Memory B cell (primary cell): ENCODE measurements around the gene GLP1R.

Experiments used
- ATAC-seq: fragments of 150-1000 bp; cut with Tn5 transposase; 2 replicates; pipeline ENCODE4 v1.10.0; 2021; ENCODE audit warnings: low read depth, mild to moderate bottlenecking, moderate library complexity
- DNase-seq, 2 donors: peaks; one replicate each; pipeline ENCODE4 v3.0.0; 2022; ENCODE audit warnings: low spot score in 2 of 2
- H3K27ac Mint-ChIP-seq: one replicate; pipeline ENCODE4 v1.8.0; 2022; ENCODE audit warnings: mild to moderate bottlenecking, moderate library complexity, mixed read lengths
- H3K27me3 Mint-ChIP-seq: one replicate; pipeline ENCODE4 v1.8.0; 2022; ENCODE audit warnings: mixed read lengths
- H3K36me3 Mint-ChIP-seq: one replicate; pipeline ENCODE4 v1.8.0; 2022; ENCODE audit warnings: mild to moderate bottlenecking, mixed read lengths
- H3K4me1 Mint-ChIP-seq: one replicate; pipeline ENCODE4 v1.8.0; 2022; ENCODE audit warnings: mixed read lengths
- H3K4me3 Mint-ChIP-seq: one replicate; pipeline ENCODE4 v1.8.0; 2022; ENCODE audit warnings: mild to moderate bottlenecking, moderate library complexity, mixed read lengths
- H3K9me3 Mint-ChIP-seq: one replicate; pipeline ENCODE4 v1.8.0; 2022; ENCODE audit warnings: mixed read lengths

Gene GLP1R

DNA sequence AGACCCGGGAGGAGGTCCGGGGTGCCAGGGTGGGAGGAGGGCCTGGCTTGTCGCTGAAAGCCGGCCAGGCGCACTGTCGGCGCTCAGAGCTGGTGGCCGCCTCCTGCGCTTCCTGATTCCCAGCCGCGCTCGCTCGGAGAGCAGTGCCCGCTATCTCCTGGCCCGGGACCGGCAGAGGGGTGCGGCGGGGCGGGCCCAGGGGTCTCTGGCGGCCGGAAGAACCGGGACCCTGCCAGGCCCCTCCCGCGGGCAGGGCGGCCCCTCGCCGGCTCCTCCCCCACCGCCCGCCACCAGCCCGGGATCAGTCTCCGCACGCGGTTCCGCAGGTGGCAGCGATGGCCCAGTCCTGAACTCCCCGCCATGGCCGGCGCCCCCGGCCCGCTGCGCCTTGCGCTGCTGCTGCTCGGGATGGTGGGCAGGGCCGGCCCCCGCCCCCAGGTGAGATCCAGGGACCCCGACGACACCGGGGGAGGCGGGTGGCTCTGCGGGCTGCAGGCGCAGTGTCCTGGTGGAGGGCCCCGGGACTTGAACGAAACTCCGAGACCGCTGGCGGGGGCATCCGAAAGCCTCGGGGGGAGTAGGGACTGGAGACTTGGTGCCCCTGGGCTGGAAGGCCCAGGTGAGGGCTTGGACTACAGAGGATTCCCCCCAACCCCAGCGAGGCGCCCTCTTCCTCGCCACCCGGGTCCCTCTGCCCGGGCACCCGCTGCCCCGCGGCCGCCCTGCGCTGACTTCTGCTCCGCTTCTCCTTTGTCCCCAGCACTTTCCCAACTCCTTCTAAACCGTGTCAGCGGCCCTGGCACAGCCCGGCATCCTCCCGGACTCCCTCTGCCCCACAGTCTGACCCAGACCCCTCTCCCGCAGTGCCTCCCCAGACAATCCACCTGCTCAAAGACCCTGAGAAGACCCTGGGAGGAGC is at the start of gene GLP1R:
Gene GLP1R (plus strand): TSS at position 301 of the 919 bp plus-strand sequence. CDS start 60 bp downstream, at position 361.
- Mint-ChIP-seq H3K4me1 (peaks cover 5% of the 10 kb centered on the region), H3K36me3 (no peaks in the 10 kb centered on the region), H3K9me3 (no peaks in the 10 kb centered on the region), H3K27ac (no peak within 1 kb of the TSS), H3K27me3 (peaks cover 25% of the 10 kb centered on the region), H3K4me3 (peak within 1 kb of the TSS; percentile 70)
- ATAC-seq (no peak), DNase-seq (no peak)

- no peak overlapping the region for H3K27ac Mint-ChIP-seq
- H3K4me1 Mint-ChIP-seq = no peaks in the 10 kb centered on the region
- no peak overlapping the region for H3K4me3 Mint-ChIP-seq
- DNase-seq (no peak), ATAC-seq (no peak)
- H3K36me3 Mint-ChIP-seq = peaks cover 2% of the 10 kb centered on the region
- peaks cover 17% of the 10 kb centered on the region for H3K27me3 Mint-ChIP-seq
- peaks cover 2% of the 10 kb centered on the region for H3K9me3 Mint-ChIP-seq
Observed at GRCh38 chr6:39003072-39003471, 45.5 kb upstream of the GLP1R start.

GRCh38 chr6:39003492-39003891 is 45.1 kb upstream of the GLP1R start:
- Mint-ChIP-seq H3K27me3 (peaks cover 17% of the 10 kb centered on the region), H3K4me3 (no peak overlapping the region), H3K9me3 (peaks cover 2% of the 10 kb centered on the region), H3K36me3 (peaks cover 2% of the 10 kb centered on the region), H3K27ac (no peak overlapping the region), H3K4me1 (no peaks in the 10 kb centered on the region)
- ATAC-seq (no peak), DNase-seq (no peak)

DNA sequence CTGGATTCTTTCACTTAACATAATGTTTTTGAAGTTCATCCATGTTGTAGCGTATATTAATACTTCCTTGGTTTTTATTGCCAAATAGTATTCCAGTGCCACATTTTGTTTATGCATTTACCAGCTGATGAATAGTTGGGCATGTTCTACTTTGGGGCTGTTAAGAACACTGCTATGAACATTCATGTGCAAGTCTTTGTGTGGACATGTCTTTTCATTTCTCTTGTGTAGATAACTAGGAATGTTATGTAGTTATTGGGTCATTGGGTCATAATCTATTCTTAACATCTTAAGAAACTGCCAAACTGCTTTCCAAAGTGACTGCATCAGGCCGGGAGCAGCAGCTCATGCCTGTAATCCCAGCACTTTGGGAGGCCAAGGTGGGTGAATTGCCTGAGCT is 43.8 kb upstream of the GLP1R start:
- no peaks in the 10 kb centered on the region for H3K4me1 Mint-ChIP-seq
- ATAC-seq (no peak), DNase-seq (no peak)
- H3K27me3 Mint-ChIP-seq = peaks cover 15% of the 10 kb centered on the region
- peaks cover 2% of the 10 kb centered on the region for H3K9me3 Mint-ChIP-seq
- H3K4me3 Mint-ChIP-seq = no peak overlapping the region
- no peak overlapping the region for H3K27ac Mint-ChIP-seq
- H3K36me3 Mint-ChIP-seq = peaks cover 2% of the 10 kb centered on the region

- H3K36me3 Mint-ChIP-seq = peaks cover 2% of the 10 kb centered on the region
- H3K4me1 Mint-ChIP-seq = no peaks in the 10 kb centered on the region
- ATAC-seq = no peak
- no peak overlapping the region for H3K27ac Mint-ChIP-seq
- no peak for DNase-seq
- H3K9me3 Mint-ChIP-seq = peaks cover 2% of the 10 kb centered on the region
- no peak overlapping the region for H3K4me3 Mint-ChIP-seq
- peaks cover 11% of the 10 kb centered on the region for H3K27me3 Mint-ChIP-seq
Observed at GRCh38 chr6:39005774-39006173, 42.8 kb upstream of the GLP1R start.

DNA sequence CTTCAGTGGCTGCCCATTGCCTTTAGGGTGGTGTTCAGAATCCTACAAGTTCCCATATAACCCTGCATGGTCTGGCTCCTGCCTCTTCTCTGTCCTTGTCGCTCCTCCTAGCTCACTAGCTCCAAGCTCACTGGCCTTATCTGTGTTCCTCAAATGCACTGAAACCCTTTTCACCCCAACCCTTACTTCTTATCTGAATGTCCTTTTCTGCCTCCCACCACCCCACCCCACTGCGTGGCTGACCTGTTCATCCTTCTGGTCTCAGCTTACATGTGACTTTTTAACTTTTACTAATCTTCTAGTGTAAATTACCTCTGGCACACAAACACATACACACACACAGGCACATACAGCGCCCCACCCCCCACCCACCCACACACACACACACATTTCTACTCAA is 41.0 kb upstream of the GLP1R start:
- ATAC-seq (no peak), DNase-seq (no peak)
- peaks cover 2% of the 10 kb centered on the region for H3K27me3 Mint-ChIP-seq
- no peak overlapping the region for H3K27ac Mint-ChIP-seq
- no peaks in the 10 kb centered on the region for H3K4me1 Mint-ChIP-seq
- peaks cover 2% of the 10 kb centered on the region for H3K9me3 Mint-ChIP-seq
- H3K36me3 Mint-ChIP-seq = peaks cover 2% of the 10 kb centered on the region
- no peak overlapping the region for H3K4me3 Mint-ChIP-seq

GRCh38 chr6:39008737-39009136 is 39.8 kb upstream of the GLP1R start:
- Mint-ChIP-seq H3K9me3 (peaks cover 2% of the 10 kb centered on the region), H3K27me3 (peaks cover 2% of the 10 kb centered on the region), H3K36me3 (peaks cover 2% of the 10 kb centered on the region), H3K4me1 (no peaks in the 10 kb centered on the region), H3K4me3 (no peak overlapping the region), H3K27ac (no peak overlapping the region)
- DNase-seq (no peak), ATAC-seq (no peak)

GRCh38 chr6:39009476-39009875 is 39.1 kb upstream of the GLP1R start:
- H3K27ac Mint-ChIP-seq = no peak overlapping the region
- H3K4me3 Mint-ChIP-seq = no peak overlapping the region
- peaks cover 4% of the 10 kb centered on the region for H3K9me3 Mint-ChIP-seq
- ATAC-seq (no peak), DNase-seq (no peak)
- H3K27me3 Mint-ChIP-seq = peaks cover 2% of the 10 kb centered on the region
- peaks cover 2% of the 10 kb centered on the region for H3K36me3 Mint-ChIP-seq
- H3K4me1 Mint-ChIP-seq = no peaks in the 10 kb centered on the region

- Mint-ChIP-seq H3K36me3 (peaks cover 4% of the 10 kb centered on the region), H3K4me3 (no peak overlapping the region), H3K4me1 (no peaks in the 10 kb centered on the region), H3K9me3 (peaks cover 4% of the 10 kb centered on the region), H3K27ac (no peak overlapping the region), H3K27me3 (no peaks in the 10 kb centered on the region)
- ATAC-seq (no peak), DNase-seq (no peak)
Observed at GRCh38 chr6:39016839-39017546, 31.6 kb upstream of the GLP1R start.

DNA sequence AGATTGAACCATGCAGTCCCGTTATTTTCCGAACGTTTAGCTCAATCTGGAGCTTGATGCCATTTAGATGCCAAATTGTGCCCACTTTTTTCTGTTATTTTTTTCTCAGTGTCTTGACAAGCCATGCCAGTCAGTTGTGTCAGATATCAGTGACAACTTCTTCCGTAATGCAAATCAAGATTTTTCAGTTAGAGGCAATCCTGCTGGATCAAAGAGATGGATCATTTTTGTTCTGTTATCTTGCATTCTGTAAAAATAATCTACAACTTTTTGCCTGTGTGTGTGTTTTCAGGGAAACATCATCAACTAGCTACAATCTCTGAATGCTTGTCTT is 31.1 kb upstream of the GLP1R start:
- peaks cover 4% of the 10 kb centered on the region for H3K36me3 Mint-ChIP-seq
- no peaks in the 10 kb centered on the region for H3K27me3 Mint-ChIP-seq
- DNase-seq (no peak), ATAC-seq (no peak)
- no peaks in the 10 kb centered on the region for H3K4me1 Mint-ChIP-seq
- H3K4me3 Mint-ChIP-seq = no peak overlapping the region
- H3K27ac Mint-ChIP-seq = no peak overlapping the region
- peaks cover 4% of the 10 kb centered on the region for H3K9me3 Mint-ChIP-seq

DNA sequence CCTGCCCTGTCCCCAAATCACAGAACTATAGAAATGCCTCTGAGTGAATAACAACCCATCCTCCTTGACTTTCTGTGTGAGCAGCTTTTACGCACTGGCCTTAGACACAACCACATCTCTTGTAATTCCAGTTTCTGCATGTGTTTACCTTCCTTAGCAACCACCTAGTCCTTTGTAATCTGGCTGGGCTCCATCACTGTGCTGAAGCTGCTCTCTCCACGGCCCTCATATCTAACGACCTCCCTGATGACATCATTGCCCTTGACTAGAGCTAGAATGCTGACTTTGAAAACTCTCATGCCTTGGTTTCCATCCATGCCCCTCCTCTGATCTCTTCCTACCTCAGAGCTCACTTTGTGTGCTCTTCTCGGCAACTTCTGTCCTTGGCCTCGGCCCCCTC is 30.5 kb upstream of the GLP1R start:
- peaks cover 4% of the 10 kb centered on the region for H3K9me3 Mint-ChIP-seq
- DNase-seq (no peak), ATAC-seq (no peak)
- peaks cover 4% of the 10 kb centered on the region for H3K36me3 Mint-ChIP-seq
- no peaks in the 10 kb centered on the region for H3K4me1 Mint-ChIP-seq
- no peak overlapping the region for H3K4me3 Mint-ChIP-seq
- H3K27me3 Mint-ChIP-seq = no peaks in the 10 kb centered on the region
- no peak overlapping the region for H3K27ac Mint-ChIP-seq

DNA sequence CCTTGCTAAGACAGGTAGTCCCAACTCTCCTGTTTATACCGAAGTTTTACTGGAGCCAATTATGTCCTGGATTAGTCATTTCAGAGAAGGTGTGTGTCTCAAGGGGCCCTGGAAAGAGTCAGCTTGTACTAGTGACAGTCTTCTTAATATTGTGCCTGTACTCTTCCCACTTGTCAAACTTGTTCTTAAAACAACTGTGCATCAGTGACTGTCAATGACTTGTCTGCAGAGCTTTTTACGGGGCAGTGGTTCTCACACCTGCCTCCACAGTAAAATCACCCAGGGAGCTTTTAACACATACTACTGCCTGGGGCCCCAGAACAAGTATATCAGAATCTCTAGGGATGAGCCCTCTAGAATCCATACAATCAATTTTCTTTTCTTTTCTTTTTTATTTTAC is 28.4 kb upstream of the GLP1R start:
- ATAC-seq (no peak), DNase-seq (no peak)
- peaks cover 2% of the 10 kb centered on the region for H3K36me3 Mint-ChIP-seq
- H3K9me3 Mint-ChIP-seq = peaks cover 3% of the 10 kb centered on the region
- peaks cover 2% of the 10 kb centered on the region for H3K27me3 Mint-ChIP-seq
- H3K4me3 Mint-ChIP-seq = no peak overlapping the region
- H3K4me1 Mint-ChIP-seq = no peaks in the 10 kb centered on the region
- H3K27ac Mint-ChIP-seq = no peak overlapping the region

DNA sequence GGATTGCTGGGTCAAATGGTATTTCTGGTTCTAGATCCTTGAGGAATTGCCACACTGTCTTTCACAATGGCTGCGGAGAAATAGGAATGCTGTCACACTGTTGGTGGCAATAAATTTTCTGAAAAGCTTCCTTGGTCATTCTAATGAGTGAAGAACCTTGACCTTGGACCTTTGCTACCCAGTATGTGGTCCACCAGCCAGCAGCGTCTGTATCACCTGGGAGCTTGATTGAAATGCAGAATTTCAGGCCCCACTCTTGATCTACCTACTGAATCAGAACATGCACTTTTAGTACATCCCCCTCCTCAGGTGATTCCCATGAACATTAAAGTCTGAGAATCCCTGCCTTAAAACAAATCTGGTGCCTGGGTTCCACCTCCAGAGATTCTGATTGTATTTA is 27.5 kb upstream of the GLP1R start:
- Mint-ChIP-seq H3K4me1 (no peaks in the 10 kb centered on the region), H3K27ac (no peak overlapping the region), H3K9me3 (no peaks in the 10 kb centered on the region), H3K4me3 (no peak overlapping the region), H3K27me3 (peaks cover 3% of the 10 kb centered on the region), H3K36me3 (no peaks in the 10 kb centered on the region)
- ATAC-seq = no peak
- no peak for DNase-seq

DNA sequence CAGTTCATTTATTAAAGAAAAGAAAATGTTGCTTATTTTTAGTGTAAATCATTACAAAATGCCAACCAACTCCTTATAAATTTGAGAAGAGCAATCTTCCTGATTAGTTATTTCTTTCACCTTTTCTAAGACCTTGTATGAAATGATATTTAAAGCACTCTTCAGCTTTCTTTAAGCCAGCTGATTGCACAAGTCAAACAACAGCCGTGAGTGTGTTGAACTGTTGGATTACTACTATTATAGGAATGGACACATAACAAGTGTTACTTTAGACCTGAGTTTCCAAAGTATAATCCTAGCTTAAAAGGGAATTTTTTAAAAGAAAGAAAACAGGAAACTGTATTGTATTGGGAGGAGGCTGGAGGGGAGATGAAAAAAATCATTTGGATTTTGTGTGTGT is 26.8 kb upstream of the GLP1R start:
- ATAC-seq = no peak
- no peak overlapping the region for H3K27ac Mint-ChIP-seq
- H3K4me3 Mint-ChIP-seq = no peak overlapping the region
- H3K4me1 Mint-ChIP-seq = no peaks in the 10 kb centered on the region
- no peaks in the 10 kb centered on the region for H3K9me3 Mint-ChIP-seq
- peaks cover 3% of the 10 kb centered on the region for H3K27me3 Mint-ChIP-seq
- no peak for DNase-seq
- H3K36me3 Mint-ChIP-seq = no peaks in the 10 kb centered on the region
